SK-N-SH (cell line): ENCODE results near the gene FRK. TPM values are rescaled to one million over a fixed set of nuclear protein-coding genes. Genes with fewer than 3 reads are reported as not detected.

Experiments used
- CTCF ChIA-PET: fragments of 300-600, 350-600 bp; formaldehyde crosslinking; extraction: SDS; loops from one replicate; lab custom pipeline; 2021; lab: Yijun Ruan, JAX
- POLR2A ChIA-PET: fragments of 350-600 bp; sonication (Branson Sonifier 250); formaldehyde crosslinking; extraction: SDS; loops from one replicate; lab custom pipeline; 2020; ENCODE audit warnings: antibody characterized with exemption, inconsistent platforms; lab: Yijun Ruan, JAX
- DNase-seq: peaks from one replicate; pipeline ENCODE4 v3.0.0; 2012
- H2AFZ ChIP-seq: fragments of 200-600 bp; sonication (generic); 2 replicates; pipeline ENCODE4 v1.8.1; 2016; ENCODE audit warnings: antibody characterized with exemption, mild to moderate bottlenecking, low read depth
- H3F3A ChIP-seq: fragments of 200-600 bp; sonication (generic); replicated peaks from 2 replicates; pipeline ENCODE3; 2016; ENCODE audit warnings: antibody characterized with exemption, mild to moderate bottlenecking; ENCODE audit not compliant: insufficient read depth
- H3K27ac ChIP-seq, 2 experiments: fragments of 200-500 bp in 1 of 2; fragments of 200-600 bp in 1 of 2; sonication (Bioruptor generic) in 1 of 2; sonication (generic), shearing (Covaris generic) in 1 of 2; 2 replicates each; pipeline versions ENCODE4 v1.5.1 to v1.6.1; 2014 to 2016; ENCODE audit warnings: low read depth in 2 of 2, inconsistent platforms in 1 of 2, low read length in 1 of 2, mild to moderate bottlenecking in 1 of 2, mixed read lengths in 1 of 2
- H3K27me3 ChIP-seq: fragments of 200-600 bp; sonication (generic), shearing (Covaris generic); 2 replicates; pipeline ENCODE4 v1.6.1; 2016; ENCODE audit warnings: mixed run types; ENCODE audit not compliant: insufficient read depth
- H3K36me3 ChIP-seq, 2 experiments: fragments of 200-500 bp in 1 of 2; fragments of 200-600 bp in 1 of 2; sonication (Bioruptor generic) in 1 of 2; sonication (generic) in 1 of 2; replicated peaks in 1 of 2; 2 replicates each; pipeline versions ENCODE3 to v1.5.1; 2014 to 2016; ENCODE audit warnings: low read length in 1 of 2, mild to moderate bottlenecking in 1 of 2; ENCODE audit not compliant: insufficient read depth in 2 of 2, control insufficient read depth in 1 of 2
- H3K4me1 ChIP-seq, 2 experiments: fragments of 200-500 bp in 1 of 2; fragments of 200-600 bp in 1 of 2; sonication (Bioruptor generic) in 1 of 2; sonication (generic), shearing (Covaris generic) in 1 of 2; 2 replicates each; pipeline versions ENCODE4 v1.5.1 to v1.6.1; 2014 to 2016; ENCODE audit warnings: low read depth in 1 of 2, low read length in 1 of 2, mixed run types in 1 of 2; ENCODE audit not compliant: insufficient read depth in 2 of 2, control insufficient read depth in 1 of 2
- H3K4me2 ChIP-seq: fragments of 200-600 bp; sonication (generic), shearing (Covaris generic); 2 replicates; pipeline ENCODE4 v1.6.1; 2017; ENCODE audit warnings: mixed run types
- H3K4me3 ChIP-seq, 2 experiments: fragments of 200-500 bp in 1 of 2; fragments of 200-600 bp in 1 of 2; sonication (Bioruptor generic) in 1 of 2; sonication (generic), shearing (Covaris generic) in 1 of 2; 2 replicates each; pipeline versions ENCODE4 v1.5.1 to v1.8.1; 2014 to 2016; ENCODE audit warnings: low read depth in 2 of 2, inconsistent platforms in 1 of 2, low read length in 1 of 2, mild to moderate bottlenecking in 1 of 2, mixed read lengths in 1 of 2, moderate library complexity in 1 of 2
- H3K79me2 ChIP-seq: fragments of 200-600 bp; sonication (generic); 2 replicates; pipeline ENCODE4 v1.8.1; 2017; ENCODE audit warnings: mild to moderate bottlenecking; ENCODE audit not compliant: insufficient read depth
- H3K9ac ChIP-seq: fragments of 200-600 bp; sonication (generic); 2 replicates; pipeline ENCODE4 v1.6.1; 2017; ENCODE audit warnings: mixed run types
- H3K9me2 ChIP-seq: fragments of 200-600 bp; sonication (generic); 2 replicates; pipeline ENCODE4 v1.6.1; 2017; ENCODE audit warnings: mixed run types
- H3K9me3 ChIP-seq: fragments of 200-600 bp; sonication (generic); 2 replicates; pipeline ENCODE4 v1.6.1; 2017; ENCODE audit warnings: mixed run types, mild to moderate bottlenecking, moderate library complexity
- H4K20me1 ChIP-seq: fragments of 200-600 bp; sonication (generic); 2 replicates; pipeline ENCODE4 v1.6.1; 2017; ENCODE audit warnings: mild to moderate bottlenecking, mixed run types; ENCODE audit not compliant: insufficient read depth
- CTCF ChIP-seq: fragments of 200-600 bp; sonication (generic); IDR thresholded peaks from 2 replicates; pipeline ENCODE4 v1.6.1; 2017; ENCODE audit warnings: antibody characterized with exemption, mild to moderate bottlenecking, moderate library complexity
- EP300 ChIP-seq, 2 experiments: IDR thresholded peaks; 2 replicates each; pipeline versions ENCODE4 v1.4.0 to v1.6.1; 2012; ENCODE audit warnings: borderline replicate concordance in 1 of 2, low read depth in 1 of 2, low read length in 1 of 2
- EZH2phosphoT487 ChIP-seq: fragments of 200-600 bp; sonication (generic); IDR thresholded peaks from 2 replicates; pipeline ENCODE4 v1.6.1; 2017; ENCODE audit warnings: low read depth, mixed run types, mild to moderate bottlenecking, antibody characterized with exemption, moderate library complexity, borderline replicate concordance
- FOXJ3 ChIP-seq: sonication (generic); formaldehyde crosslinking; IDR thresholded peaks from 2 replicates; pipeline ENCODE4 v1.5.1; 2020; ENCODE audit warnings: mild to moderate bottlenecking, missing genetic modification reagents
- GATA2 ChIP-seq: sonication (generic); formaldehyde crosslinking; IDR thresholded peaks from 2 replicates; pipeline ENCODE4 v1.5.0; 2020; ENCODE audit warnings: mild to moderate bottlenecking, missing genetic modification reagents
- MEF2A ChIP-seq: IDR thresholded peaks from 2 replicates; pipeline ENCODE4 v1.4.0; 2012; ENCODE audit warnings: low read depth, borderline replicate concordance
- MXI1 ChIP-seq: IDR thresholded peaks from 2 replicates; pipeline ENCODE4 v1.6.1; 2012; ENCODE audit warnings: mild to moderate bottlenecking, low read depth, low read length, improper control_type of control experiment
- NRF1 ChIP-seq: IDR thresholded peaks from 2 replicates; pipeline ENCODE4 v1.6.1; 2012; ENCODE audit warnings: low read depth, mild to moderate bottlenecking, low read length
- PBX3 ChIP-seq: IDR thresholded peaks from 2 replicates; pipeline ENCODE4; 2012
- REST ChIP-seq: IDR thresholded peaks from 2 replicates; pipeline ENCODE4 v1.6.1; 2012; ENCODE audit warnings: mild to moderate bottlenecking, low read depth, low read length, moderate library complexity
- RFX5 ChIP-seq: IDR thresholded peaks from 2 replicates; pipeline ENCODE4 v1.6.1; 2012; ENCODE audit warnings: mild to moderate bottlenecking, improper control_type of control experiment, low read length
- SMC3 ChIP-seq: IDR thresholded peaks from 2 replicates; pipeline ENCODE4 v1.6.1; 2012; ENCODE audit warnings: low read depth, low read length, improper control_type of control experiment
- USF1 ChIP-seq: IDR thresholded peaks from 2 replicates; pipeline ENCODE4 v1.4.0; 2012; ENCODE audit warnings: low read depth, borderline replicate concordance
- USF2 ChIP-seq: fragments of 150-350 bp; IDR thresholded peaks from 2 replicates; pipeline ENCODE4 v1.6.1; 2017; ENCODE audit warnings: antibody characterized with exemption, low read length, low read depth, borderline replicate concordance
- YY1 ChIP-seq: IDR thresholded peaks from 2 replicates; pipeline ENCODE4 v1.4.0; 2012; ENCODE audit warnings: low read depth, mild to moderate bottlenecking
- ZBTB33 ChIP-seq: IDR thresholded peaks from 2 replicates; pipeline ENCODE4 v1.4.0; 2012; ENCODE audit warnings: low read depth, borderline replicate concordance
- WGBS: methylation state at CpG from one replicate; pipeline ENCODE4 v1.1.6; 2017; ENCODE audit warnings: low lambda C conversion rate; 5-methylcytosine and 5-hydroxymethylcytosine counted together
- polyA plus RNA-seq, 3 experiments: library from polyadenylated mRNA; depleted of rRNA; stranded (reverse); fragments of >200 nt; gene quantifications; 2 replicates each; pipeline ENCODE4 v1.2.3, GENCODE V29; 2012

Gene FRK
- polyA plus RNA-seq, 1 of the 3 experiments (the other 2 are of a cell fraction): under 0.01 TPM

- WGBS: 64% methylated on average over 3 of the region's 3 CpGs
These were observed 57.0 kb downstream of the FRK start for GRCh38 chr6:116003668-116004067.

GRCh38 chr6:116002756-116003155 lies 57.9 kb downstream of the FRK start:
- Histone ChIP-seq H3K4me2 (no peak overlapping the region), H3F3A (no peaks in the 10 kb centered on the region), H3K79me2 (no peaks in the 10 kb centered on the region), H2AFZ (no peak overlapping the region), H4K20me1 (no peaks in the 10 kb centered on the region), H3K36me3 (no peaks in the 10 kb centered on the region), H3K4me1 (peaks cover 0 to 2% of the 10 kb centered on the region in 2 experiments; a peak in 2 of 4 replicates), H3K9me2 (no peaks in the 10 kb centered on the region), H3K9me3 (no peaks in the 10 kb centered on the region), H3K27me3 (no peaks in the 10 kb centered on the region), H3K4me3 (no peak overlapping the region), H3K27ac (no peak overlapping the region), H3K9ac (no peak overlapping the region)
- ChIA-PET POLR2A (no interaction called here), CTCF (no interaction called here)
- WGBS: 89% methylated on average over 4 of the region's 5 CpGs
- DNase-seq: no peak
- TF ChIP-seq RFX5 (no peak), ZBTB33 (no peak), EZH2phosphoT487 (no peak), SMC3 (no peak), USF2 (no peak), MXI1 (no peak), MEF2A (no peak), YY1 (no peak), EP300 (IDR thresholded peaks at IDR 0.05; ENCODE audit: borderline replicate concordance in 1 of 2, low read depth in 1 of 2, low read length in 1 of 2) (no peak), CTCF (no peak), FOXJ3 (CRISPR knock-in tag) (no peak), REST (no peak), PBX3 (no peak)

More at GRCh38 chr6:116003668-116004067, 57.0 kb downstream of the FRK start:
- no peaks in the 10 kb centered on the region for H3K9me2 ChIP-seq
- peaks cover 2% of the 10 kb centered on the region in 2 experiments; a peak in 2 of 4 replicates for H3K4me1 ChIP-seq
- H3K4me3 ChIP-seq: no peak overlapping the region
- no peaks in the 10 kb centered on the region for H3F3A ChIP-seq
- H3K4me2 ChIP-seq: no peak overlapping the region
- TF ChIP-seq NRF1 (no peak), EP300 (IDR thresholded peaks at IDR 0.05; ENCODE audit: borderline replicate concordance in 1 of 2, low read depth in 1 of 2, low read length in 1 of 2) (no peak), USF1 (no peak), GATA2 (no peak)
- no peak overlapping the region for H3K27ac ChIP-seq
- H3K79me2 ChIP-seq: no peaks in the 10 kb centered on the region
- H2AFZ ChIP-seq: no peak overlapping the region
- H3K36me3 ChIP-seq: no peaks in the 10 kb centered on the region
- no peaks in the 10 kb centered on the region for H3K9me3 ChIP-seq
- ChIA-PET CTCF (no interaction called here), POLR2A (no interaction called here)
- H4K20me1 ChIP-seq: no peaks in the 10 kb centered on the region
- H3K9ac ChIP-seq: no peak overlapping the region
- no peak for DNase-seq
- H3K27me3 ChIP-seq: no peaks in the 10 kb centered on the region
